ENCODE measurements around the gene HELQ. TPM values are rescaled to one million over a fixed set of nuclear protein-coding genes. Genes with fewer than 3 reads are reported as not detected.

HELQ gene
- total and polyA plus RNA-seq, 7 donors = 7.4 to 20.9 (median 17.2) TPM

DNA sequence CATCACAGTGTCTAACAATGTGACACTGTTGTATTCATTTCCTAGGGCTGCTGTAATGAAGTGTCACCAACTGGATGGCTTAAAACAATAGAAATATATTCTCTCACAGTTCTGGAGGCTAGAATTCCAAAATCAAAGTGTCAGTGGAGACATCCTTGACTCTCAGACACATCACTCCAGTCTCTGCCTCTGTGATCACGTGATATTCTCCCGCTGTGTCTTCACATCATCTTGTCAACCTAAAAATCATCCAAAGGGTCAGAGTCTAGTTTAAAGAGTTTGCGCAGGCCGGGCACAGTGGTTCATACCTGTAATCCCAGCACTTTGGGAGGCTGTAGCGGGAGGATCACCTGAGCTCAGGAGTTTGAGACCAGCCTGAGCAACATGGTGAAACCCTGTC is 84.4 kb downstream of the HELQ start:
- Histone ChIP-seq H3K27me3 (ENCODE audit: insufficient read depth in 3 of 3, low read length in 2 of 3) (no peaks in the 10 kb centered on the region), H3K4me3 (no peak overlapping the region), H3K4me1 (no peaks in the 10 kb centered on the region), H3K27ac (no peak overlapping the region), H3K9me3 (no peaks in the 10 kb centered on the region), H3K36me3 (ENCODE audit: insufficient read depth in 1 of 2, low read depth in 1 of 2) (no peaks in the 10 kb centered on the region)
- no peak for DNase-seq
- intact Hi-C loops (cut with DNase I) = no loop called here
- WGBS, 3 donors = 92 to 96% (median 93%) methylated on average over 5 of the region's 5 CpGs
- TF ChIP-seq, protein P1, sequence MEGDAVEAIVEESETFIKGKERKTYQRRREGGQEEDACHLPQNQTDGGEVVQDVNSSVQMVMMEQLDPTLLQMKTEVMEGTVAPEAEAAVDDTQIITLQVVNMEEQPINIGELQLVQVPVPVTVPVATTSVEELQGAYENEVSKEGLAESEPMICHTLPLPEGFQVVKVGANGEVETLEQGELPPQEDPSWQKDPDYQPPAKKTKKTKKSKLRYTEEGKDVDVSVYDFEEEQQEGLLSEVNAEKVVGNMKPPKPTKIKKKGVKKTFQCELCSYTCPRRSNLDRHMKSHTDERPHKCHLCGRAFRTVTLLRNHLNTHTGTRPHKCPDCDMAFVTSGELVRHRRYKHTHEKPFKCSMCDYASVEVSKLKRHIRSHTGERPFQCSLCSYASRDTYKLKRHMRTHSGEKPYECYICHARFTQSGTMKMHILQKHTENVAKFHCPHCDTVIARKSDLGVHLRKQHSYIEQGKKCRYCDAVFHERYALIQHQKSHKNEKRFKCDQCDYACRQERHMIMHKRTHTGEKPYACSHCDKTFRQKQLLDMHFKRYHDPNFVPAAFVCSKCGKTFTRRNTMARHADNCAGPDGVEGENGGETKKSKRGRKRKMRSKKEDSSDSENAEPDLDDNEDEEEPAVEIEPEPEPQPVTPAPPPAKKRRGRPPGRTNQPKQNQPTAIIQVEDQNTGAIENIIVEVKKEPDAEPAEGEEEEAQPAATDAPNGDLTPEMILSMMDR (IDR thresholded peaks at IDR 0.05) = no peak
- ATAC-seq = no peak

- Histone ChIP-seq H3K4me3 (no peak overlapping the region), H3K36me3 (ENCODE audit: insufficient read depth in 1 of 2, low read depth in 1 of 2) (no peaks in the 10 kb centered on the region), H3K4me1 (no peaks in the 10 kb centered on the region), H3K27ac (no peak overlapping the region), H3K27me3 (ENCODE audit: insufficient read depth in 3 of 3, low read length in 2 of 3) (no peaks in the 10 kb centered on the region), H3K9me3 (no peaks in the 10 kb centered on the region)
- TF ChIP-seq, protein P1 (IDR thresholded peaks at IDR 0.05) = no peak
- DNase-seq (no peak), ATAC-seq (no peak)
- intact Hi-C loops (cut with DNase I) = no loop called here
- WGBS, 3 donors = 47 to 96% (median 94%) methylated on average over 1 of the region's 1 CpG
These were observed 85.0 kb downstream of the HELQ start for GRCh38 chr4:83370640-83370906.

GRCh38 chr4:83369831-83370639 is 85.6 kb downstream of the HELQ start:
- H3K9me3 ChIP-seq = no peaks in the 10 kb centered on the region
- WGBS, 3 donors = 68 to 91% (median 83%) methylated on average over 4 of the region's 4 CpGs
- intact Hi-C loops (cut with DNase I) = no loop called here
- no peaks in the 10 kb centered on the region for H3K36me3 ChIP-seq (ENCODE audit: insufficient read depth in 1 of 2, low read depth in 1 of 2)
- no peak overlapping the region for H3K27ac ChIP-seq
- TF ChIP-seq, protein P1 (IDR thresholded peaks at IDR 0.05) = no peak
- no peaks in the 10 kb centered on the region for H3K27me3 ChIP-seq (ENCODE audit: insufficient read depth in 3 of 3, low read length in 2 of 3)
- DNase-seq = no peak
- H3K4me1 ChIP-seq = no peaks in the 10 kb centered on the region
- H3K4me3 ChIP-seq = no peak overlapping the region
- no peak for ATAC-seq

GRCh38 chr4:83364312-83364711 is 91.3 kb downstream of the HELQ start:
- no peaks in the 10 kb centered on the region for H3K36me3 ChIP-seq (ENCODE audit: insufficient read depth in 1 of 2, low read depth in 1 of 2)
- DNase-seq (no peak), ATAC-seq (no peak)
- WGBS, 3 donors = 76 to 81% (median 77%) methylated on average over 3 of the region's 3 CpGs
- intact Hi-C loops (cut with DNase I) = no loop called here
- TF ChIP-seq, protein P1 (IDR thresholded peaks at IDR 0.05) = no peak
- H3K4me3 ChIP-seq = no peak overlapping the region
- H3K27ac ChIP-seq = no peak overlapping the region
- no peaks in the 10 kb centered on the region for H3K9me3 ChIP-seq
- no peaks in the 10 kb centered on the region for H3K27me3 ChIP-seq (ENCODE audit: insufficient read depth in 3 of 3, low read length in 2 of 3)
- H3K4me1 ChIP-seq = peaks cover 12% of the 10 kb centered on the region
